PFSK-1 (cell line): Measurements from ENCODE around the gene FBXO31.

Experiments
- FOXP2 ChIP-seq: optimal IDR thresholded peaks from 2 replicates; pipeline ENCODE3; 2011; ENCODE audit warnings: borderline replicate concordance, control low read depth, inconsistent platforms; ENCODE audit not compliant: insufficient read depth; ENCODE audit errors: extremely low read length, extremely low read depth
- POLR2AphosphoS5 ChIP-seq: IDR thresholded peaks from 2 replicates; pipeline ENCODE4 v1.6.1; 2012; ENCODE audit warnings: low read depth, mild to moderate bottlenecking, control low read depth, low read length, moderate library complexity
- REST ChIP-seq, 2 experiments: IDR thresholded peaks; 2 replicates each; pipeline versions ENCODE4 v1.6.1 to v1.8.0; 2011 to 2012; ENCODE audit warnings: low read depth in 2 of 2, low read length in 2 of 2, control low read depth in 1 of 2, inconsistent platforms in 1 of 2, mild to moderate bottlenecking in 1 of 2, moderate library complexity in 1 of 2; ENCODE audit not compliant: insufficient read depth in 1 of 2
- SIN3A ChIP-seq: IDR thresholded peaks from 2 replicates; pipeline ENCODE4 v1.6.1; 2012; ENCODE audit warnings: mild to moderate bottlenecking, low read length, moderate library complexity, borderline replicate concordance; ENCODE audit not compliant: insufficient read depth
- TAF1 ChIP-seq: IDR thresholded peaks from 2 replicates; pipeline ENCODE4 v1.6.1; 2012; ENCODE audit warnings: low read length, control low read depth, borderline replicate concordance; ENCODE audit not compliant: insufficient read depth

- TF ChIP-seq POLR2AphosphoS5 (no peak), REST (IDR thresholded peaks at IDR 0.05; ENCODE audit: insufficient read depth in 1 of 2, low read depth in 2 of 2, low read length in 2 of 2) (no peak), FOXP2 (no peak), TAF1 (no peak), SIN3A (no peak)
Observed at GRCh38 chr16:87369117-87369765, 14.3 kb downstream of the FBXO31 start.
